NCI-H2171 treated with DMSO at 0.1 percent for 48 hours (cell line): ENCODE measurements around the gene NFE2L2.
"Not testable (repeated sequence)": the region's sequence is repeated elsewhere in the genome, so short reads cannot be mapped to it uniquely, and the experiment has no call there.

ENCODE experiments used
- DNase-seq: peaks from one replicate; lab custom pipeline; 2025; lab: John Stamatoyannopoulos, UW

The NFE2L2 gene

DNA sequence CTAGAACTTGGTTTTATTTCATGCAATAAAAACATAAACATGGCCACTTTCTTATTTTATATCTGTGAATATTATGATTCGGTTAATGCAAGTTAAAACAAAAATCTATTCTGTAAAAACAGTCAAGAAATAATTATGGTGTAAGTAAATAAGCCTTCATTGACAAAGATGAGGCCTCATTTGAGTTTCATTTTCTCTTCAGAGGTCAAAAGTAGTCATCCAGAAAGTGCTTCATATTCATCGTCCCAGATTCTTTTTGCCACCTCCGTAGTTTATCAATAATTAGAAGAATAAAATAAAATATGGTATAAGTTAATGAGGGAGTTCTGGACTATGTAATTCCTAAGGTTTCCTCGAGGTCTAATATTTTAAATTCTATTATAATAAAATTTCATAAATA lies 71.3 kb downstream of the NFE2L2 start:
- no peak for DNase-seq

- no peak for DNase-seq
Measured at GRCh38 chr2:177192788-177193187, 71.7 kb downstream of the NFE2L2 start.

GRCh38 chr2:177190941-177191340 lies 73.6 kb downstream of the NFE2L2 start:
- DNase-seq: no peak

- DNase-seq: no peak
Measured at GRCh38 chr2:177188482-177189469, 75.8 kb downstream of the NFE2L2 start.

- no peak for DNase-seq
Measured at GRCh38 chr2:177187631-177188312, 76.8 kb downstream of the NFE2L2 start.

- DNase-seq: not testable (repeated sequence)
Measured at GRCh38 chr2:177186038-177186437, 78.5 kb downstream of the NFE2L2 start.

DNA sequence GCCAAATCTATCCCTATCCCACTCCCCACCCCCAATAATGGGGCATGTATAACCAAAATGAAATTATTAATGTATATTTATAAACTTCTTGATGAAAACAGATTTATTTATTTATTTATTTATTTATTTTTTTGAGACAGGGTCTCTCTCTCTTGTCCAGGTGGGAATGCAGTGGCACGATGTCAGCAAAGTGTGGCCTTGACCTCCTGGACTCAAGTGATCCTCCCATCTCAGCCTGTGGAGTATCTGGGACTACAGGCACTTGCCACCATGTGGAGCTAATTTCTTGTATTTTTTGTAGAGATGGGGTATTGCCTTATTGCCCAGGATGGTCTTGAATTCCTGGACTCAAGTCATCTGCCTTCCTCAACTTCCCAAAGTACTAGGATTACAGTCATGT lies 79.9 kb downstream of the NFE2L2 start:
- no peak for DNase-seq

DNA sequence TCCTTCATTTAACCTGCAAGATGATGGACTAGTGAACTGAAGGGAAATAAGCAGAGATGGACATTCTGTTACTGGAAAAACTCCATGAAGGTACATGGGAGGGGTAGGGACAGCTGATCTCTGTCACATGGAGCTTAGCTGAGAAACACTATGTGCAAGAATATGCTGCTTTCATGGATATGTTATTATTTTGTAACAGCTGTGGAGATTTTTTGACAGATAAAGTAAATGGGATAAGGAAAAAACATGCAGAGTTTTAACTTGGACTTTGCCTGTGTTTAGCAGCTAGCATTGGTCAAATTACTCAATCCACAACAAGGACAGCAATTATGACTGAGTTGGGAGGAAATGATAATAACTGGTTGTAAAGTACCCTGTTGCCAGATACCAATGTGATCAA lies 80.7 kb downstream of the NFE2L2 start:
- no peak for DNase-seq
